AG10803 (cell line): ENCODE data around the gene CPOX.
A peak's percentile ranks its signal among the peaks of the same experiment; 100 is the strongest.

Source experiments
- DNase-seq: peaks from one replicate; pipeline ENCODE4 v3.0.0; 2010; ENCODE audit warnings: low read depth
- H3K4me3 ChIP-seq: 2 replicates; pipeline ENCODE4 v1.5.1; 2011; ENCODE audit warnings: mild to moderate bottlenecking, low read length, control low read depth
- CTCF ChIP-seq: conservative IDR thresholded peaks from 2 replicates; pipeline ENCODE4 v1.5.1; 2011; ENCODE audit warnings: mild to moderate bottlenecking, low read length, control low read depth, inconsistent platforms

CPOX gene

GRCh38 chr3:98573181-98573728 lies 20.2 kb downstream of the CPOX start:
- TF ChIP-seq CTCF: peak; percentile 55
- H3K4me3 ChIP-seq: no peak overlapping the region
- DNase-seq: no peak

DNA sequence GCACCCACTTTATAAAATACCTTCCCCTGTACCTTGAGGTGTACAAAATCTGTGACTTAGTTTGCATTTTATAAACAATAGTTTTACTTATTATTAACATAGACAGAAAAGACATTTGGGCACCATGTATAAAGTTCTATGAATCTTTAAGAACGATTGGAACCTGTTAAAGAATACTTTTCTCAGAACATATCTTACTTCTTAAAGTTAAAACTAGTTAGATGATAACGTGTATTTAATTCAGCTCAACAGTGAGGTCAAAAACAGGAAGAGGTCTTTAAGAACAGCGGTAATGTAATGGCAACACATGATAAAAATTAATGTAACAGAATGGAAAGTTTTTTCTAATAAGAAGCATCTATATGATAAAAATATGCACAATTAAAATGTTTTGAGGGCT lies 25.0 kb downstream of the CPOX start:
- DNase-seq: no peak
- no peak for TF ChIP-seq CTCF
- H3K4me3 ChIP-seq: no peak overlapping the region

- DNase-seq: no peak
- no peak for TF ChIP-seq CTCF
- no peak overlapping the region for H3K4me3 ChIP-seq
Observed at GRCh38 chr3:98567666-98568270, 25.6 kb downstream of the CPOX start.

GRCh38 chr3:98565843-98566242 lies 27.6 kb downstream of the CPOX start:
- TF ChIP-seq CTCF: no peak
- DNase-seq: no peak
- H3K4me3 ChIP-seq: no peak overlapping the region

GRCh38 chr3:98565237-98565643 lies 28.2 kb downstream of the CPOX start:
- H3K4me3 ChIP-seq: no peak overlapping the region
- TF ChIP-seq CTCF: no peak
- DNase-seq: no peak

DNA sequence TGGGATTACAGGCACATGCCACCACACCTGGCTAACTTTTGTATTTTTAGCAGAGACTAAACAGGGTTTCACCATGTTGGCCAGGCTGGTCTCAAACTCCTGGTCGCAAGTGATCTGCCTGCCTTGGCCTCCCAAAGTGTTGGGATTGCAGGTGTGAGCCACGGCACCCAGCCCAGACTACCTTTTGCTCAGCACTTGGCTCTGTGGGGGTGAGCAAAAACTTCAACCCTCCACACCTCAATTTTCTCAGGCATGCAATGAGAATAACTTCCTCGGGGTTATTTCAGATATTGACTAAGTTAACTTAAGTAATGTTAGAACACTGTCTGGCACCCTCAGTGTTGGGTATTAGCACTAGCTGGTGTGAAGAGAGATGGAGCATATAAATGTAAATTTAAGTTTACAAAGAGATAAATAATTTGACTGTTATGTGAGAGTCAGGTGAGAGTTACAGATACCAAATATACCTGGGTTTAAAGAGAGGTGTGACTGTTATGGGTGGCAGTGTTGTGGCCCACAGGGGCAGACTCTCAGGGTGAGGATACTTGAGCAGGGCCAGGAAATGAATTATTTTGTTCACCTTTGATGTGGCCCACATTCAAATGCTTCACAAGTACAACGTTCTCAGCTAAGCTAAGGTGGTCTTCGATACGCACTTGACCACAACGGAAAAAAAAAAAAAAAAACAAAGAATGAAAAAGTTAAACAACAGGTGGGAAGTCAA lies 29.0 kb downstream of the CPOX start:
- DNase-seq: no peak
- no peak for TF ChIP-seq CTCF
- H3K4me3 ChIP-seq: no peak overlapping the region
